ENCODE results near the gene SMOC2. TPM values are rescaled to one million over a fixed set of nuclear protein-coding genes. Genes with fewer than 3 reads are reported as not detected.

The SMOC2 gene
- total RNA-seq, 1 experiment from 2014 or later: 2.1 TPM

DNA sequence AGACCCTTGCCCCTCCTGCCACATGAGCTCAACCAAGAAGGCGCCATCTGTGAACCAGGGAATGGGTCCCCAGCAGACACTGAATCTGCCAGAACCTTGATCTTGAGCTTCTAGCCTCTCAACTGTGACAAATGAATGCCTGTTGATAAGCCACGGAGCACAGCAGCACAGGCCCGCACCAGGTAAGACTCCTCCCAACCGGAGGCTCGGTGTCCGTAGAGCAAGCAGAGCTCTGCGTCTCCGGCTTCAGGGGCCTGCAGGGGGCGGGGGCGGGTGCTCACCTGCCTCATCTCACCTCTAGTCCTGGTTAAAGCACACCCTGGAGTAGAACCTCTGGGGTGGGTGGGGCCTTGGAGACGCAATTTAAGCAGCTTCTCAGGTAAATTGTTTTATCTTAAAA is 122.7 kb downstream of the SMOC2 start:
- Histone ChIP-seq H3T11ph (ENCODE audit: low read length) (no peak overlapping the region), H4K5ac (ENCODE audit: insufficient read length, low read depth, low read length) (no peak overlapping the region), H3K4me1 (ENCODE audit: insufficient read depth, low read length) (no peaks in the 10 kb centered on the region), H3K18ac (ENCODE audit: insufficient read length, low read depth, low read length) (no peak overlapping the region), H3K9me3 (ENCODE audit: control insufficient read depth, low read depth, low read length) (no peaks in the 10 kb centered on the region), H2BK12ac (ENCODE audit: insufficient read length, low read depth, low read length) (no peak overlapping the region), H3K27me3 (ENCODE audit: insufficient read depth, low read length) (no peaks in the 10 kb centered on the region; the same call in 1 of the 2 replicates), H3K79me2 (ENCODE audit: insufficient read depth, low read length) (no peaks in the 10 kb centered on the region), H2BK15ac (ENCODE audit: low read depth, low read length) (no peak overlapping the region), H2BK20ac (ENCODE audit: low read depth, low read length, poor library complexity, severe bottlenecking) (no peak overlapping the region), H3K9ac (ENCODE audit: extremely low read depth, insufficient read length, low read length) (no peak overlapping the region), H3K27ac (ENCODE audit: insufficient read length, low read depth, low read length) (no peak overlapping the region), H3K56ac (ENCODE audit: insufficient read length, low read depth, low read length) (no peak overlapping the region), H3K79me1 (ENCODE audit: insufficient read depth, low read depth, low read length, poor library complexity, severe bottlenecking) (no peaks in the 10 kb centered on the region), H2BK120ac (ENCODE audit: low read depth, low read length, poor library complexity, severe bottlenecking) (no peak overlapping the region), H2AFZ (ENCODE audit: low read length) (no peak overlapping the region), H3K14ac (ENCODE audit: insufficient read depth, low read length) (no peak overlapping the region; the same call in 1 of the 2 replicates), H2AK5ac (ENCODE audit: insufficient read length, low read length) (no peak overlapping the region), H3K4me2 (ENCODE audit: insufficient read depth, insufficient read length, low read length) (no peak overlapping the region), H3K23ac (ENCODE audit: insufficient read length, low read depth, low read length) (no peak overlapping the region), H2BK5ac (ENCODE audit: insufficient read length, low read length) (no peak overlapping the region), H3K23me2 (ENCODE audit: insufficient read length, low read depth, low read length, poor library complexity, severe bottlenecking) (peaks cover 3% of the 10 kb centered on the region), H3K4ac (ENCODE audit: low read depth, low read length) (no peak overlapping the region), H4K20me1 (ENCODE audit: control insufficient read depth, insufficient read depth, insufficient read length) (no peaks in the 10 kb centered on the region), H4K8ac (replicated peaks; ENCODE audit: insufficient read length, low read depth, low read length) (no peak overlapping the region), H4K91ac (ENCODE audit: insufficient read length, low read depth, low read length) (no peak overlapping the region)
- H3K27me3 Mint-ChIP-seq (ENCODE audit: low read depth): peaks cover 15% of the 10 kb centered on the region
- peak; percentile 76 for DNase-seq
- no peak overlapping the region for H3K27ac Mint-ChIP-seq
- H3K4me3 Mint-ChIP-seq: no peak overlapping the region
- WGBS (ENCODE audit: extremely low coverage, insufficient read length, low lambda C conversion rate): no CpG with 5 or more reads among the region's 11 CpGs
- TF ChIP-seq, protein P1, sequence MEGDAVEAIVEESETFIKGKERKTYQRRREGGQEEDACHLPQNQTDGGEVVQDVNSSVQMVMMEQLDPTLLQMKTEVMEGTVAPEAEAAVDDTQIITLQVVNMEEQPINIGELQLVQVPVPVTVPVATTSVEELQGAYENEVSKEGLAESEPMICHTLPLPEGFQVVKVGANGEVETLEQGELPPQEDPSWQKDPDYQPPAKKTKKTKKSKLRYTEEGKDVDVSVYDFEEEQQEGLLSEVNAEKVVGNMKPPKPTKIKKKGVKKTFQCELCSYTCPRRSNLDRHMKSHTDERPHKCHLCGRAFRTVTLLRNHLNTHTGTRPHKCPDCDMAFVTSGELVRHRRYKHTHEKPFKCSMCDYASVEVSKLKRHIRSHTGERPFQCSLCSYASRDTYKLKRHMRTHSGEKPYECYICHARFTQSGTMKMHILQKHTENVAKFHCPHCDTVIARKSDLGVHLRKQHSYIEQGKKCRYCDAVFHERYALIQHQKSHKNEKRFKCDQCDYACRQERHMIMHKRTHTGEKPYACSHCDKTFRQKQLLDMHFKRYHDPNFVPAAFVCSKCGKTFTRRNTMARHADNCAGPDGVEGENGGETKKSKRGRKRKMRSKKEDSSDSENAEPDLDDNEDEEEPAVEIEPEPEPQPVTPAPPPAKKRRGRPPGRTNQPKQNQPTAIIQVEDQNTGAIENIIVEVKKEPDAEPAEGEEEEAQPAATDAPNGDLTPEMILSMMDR (conservative IDR thresholded peaks at IDR 0.05): peak; percentile 45; the same call in 2 of the 3 replicates
- H3K9me3 Mint-ChIP-seq: peaks cover 2 to 9% of the 10 kb centered on the region in 2 experiments; a peak in 3 of 5 replicates
- peaks cover 0 to 9% (median 0%) of the 10 kb centered on the region in 3 experiments; a peak in 1 of 7 replicates for H3K36me3 Mint-ChIP-seq (ENCODE audit: insufficient read depth in 1 of 3, low read depth in 3 of 3)
- peaks cover 8 to 17% of the 10 kb centered on the region in 2 experiments for H3K4me1 Mint-ChIP-seq
